NCI-H510A (cell line): Measurements from ENCODE around the gene CYB5R3.
"Not testable (repeated sequence)": the region's sequence is repeated elsewhere in the genome, so short reads cannot be mapped to it uniquely, and the experiment has no call there.

Experiments used
- DNase-seq: peaks from one replicate; lab custom pipeline; 2025; lab: John Stamatoyannopoulos, UW

The CYB5R3 gene

DNA sequence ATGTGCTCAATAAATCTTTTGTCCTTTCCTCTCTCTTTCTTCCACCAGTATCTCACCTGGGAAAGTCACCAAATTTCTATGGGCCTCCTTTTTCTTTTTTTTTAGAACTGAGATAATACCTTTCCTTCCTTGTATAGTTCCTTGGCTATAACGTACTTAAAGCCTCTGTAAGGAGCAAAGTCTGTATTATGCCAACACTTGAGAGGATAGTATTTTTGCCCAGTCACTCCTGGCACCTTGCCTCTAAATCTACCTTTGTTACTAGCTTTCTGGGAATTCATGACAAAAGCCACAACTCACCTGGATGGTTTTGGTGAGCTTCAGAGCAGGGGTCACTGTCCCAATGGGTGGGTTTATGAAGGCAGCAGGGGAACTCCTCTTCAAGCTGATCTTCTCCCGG lies 46.7 kb downstream of the CYB5R3 start:
- no peak for DNase-seq

DNA sequence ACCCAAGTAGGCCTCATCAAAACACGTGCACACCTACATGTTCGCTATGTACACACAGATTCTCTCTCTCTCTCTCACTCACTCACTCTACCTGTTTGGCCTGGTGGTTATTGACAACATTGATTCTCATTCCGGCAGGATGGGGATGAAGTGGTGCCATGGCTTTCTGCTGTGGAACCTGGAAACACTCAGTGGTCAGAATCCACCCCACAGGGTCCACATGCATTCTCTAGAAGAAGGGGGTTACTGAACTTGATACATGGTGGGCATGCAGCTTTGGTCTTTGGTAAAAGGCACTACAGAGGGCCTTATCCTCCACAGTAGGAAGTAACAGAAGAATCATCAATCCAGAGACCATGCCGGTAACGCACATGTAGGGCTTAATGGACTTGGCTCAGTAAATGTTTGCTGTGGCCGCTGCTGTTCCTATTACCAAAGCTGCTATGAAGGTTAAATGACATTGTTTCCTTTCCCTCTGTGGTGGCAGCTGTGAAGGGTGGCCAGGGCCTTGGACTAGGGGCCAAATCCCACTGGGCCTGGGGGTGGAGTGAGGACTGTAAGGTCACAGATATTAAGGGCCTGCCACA lies 47.2 kb downstream of the CYB5R3 start:
- DNase-seq = no peak

DNA sequence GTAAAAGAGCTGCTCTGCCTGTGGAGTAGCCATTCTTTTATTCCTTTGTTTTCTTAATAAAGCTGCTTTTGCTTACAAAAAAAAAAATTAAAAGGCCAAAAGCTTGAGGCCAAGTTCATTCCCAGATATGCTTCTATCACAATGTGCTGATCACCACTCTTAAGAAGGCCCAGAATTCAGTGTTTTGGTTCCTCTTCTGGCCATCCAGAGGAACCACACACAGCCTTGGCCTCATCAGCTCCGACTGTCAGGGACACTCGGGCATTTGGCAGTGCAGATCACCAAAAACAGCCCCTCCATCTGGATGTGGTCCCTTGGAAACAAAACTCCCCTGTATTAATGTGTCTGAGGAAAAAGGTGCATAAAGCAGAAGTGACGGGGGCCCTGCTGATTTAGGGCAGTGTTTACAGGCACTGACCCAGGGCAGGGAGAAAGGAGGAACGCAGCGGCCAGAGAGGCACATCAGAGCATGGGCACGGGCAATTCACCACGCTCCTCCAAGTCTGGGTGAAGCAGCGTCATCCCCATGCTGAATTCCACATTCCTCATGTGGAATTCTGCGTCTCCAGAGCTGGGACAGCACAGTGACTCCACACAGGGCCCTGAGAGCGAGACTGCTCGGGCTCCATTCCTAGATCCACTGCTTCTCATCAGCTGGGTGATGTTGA lies 52.2 kb downstream of the CYB5R3 start:
- DNase-seq = no peak

DNA sequence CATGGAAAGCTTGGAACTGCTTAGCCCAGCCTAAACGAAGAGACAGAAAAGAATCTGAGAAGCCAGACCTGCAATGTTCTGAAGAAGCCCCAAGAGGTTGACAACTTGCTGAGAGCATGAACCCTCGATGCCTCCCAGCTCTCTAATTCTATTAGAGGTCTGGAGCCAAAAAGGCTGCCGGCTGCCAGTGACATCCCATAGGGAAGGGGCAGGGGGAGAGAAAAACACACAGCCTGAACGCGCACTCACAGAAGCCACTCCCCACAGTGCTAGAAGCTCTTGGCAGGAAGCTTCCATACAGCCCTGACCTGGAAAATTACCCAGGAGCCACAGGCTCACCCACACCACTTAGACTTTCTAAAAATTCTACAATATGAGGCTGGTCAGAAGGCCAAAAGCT lies 52.9 kb downstream of the CYB5R3 start:
- DNase-seq = no peak

DNA sequence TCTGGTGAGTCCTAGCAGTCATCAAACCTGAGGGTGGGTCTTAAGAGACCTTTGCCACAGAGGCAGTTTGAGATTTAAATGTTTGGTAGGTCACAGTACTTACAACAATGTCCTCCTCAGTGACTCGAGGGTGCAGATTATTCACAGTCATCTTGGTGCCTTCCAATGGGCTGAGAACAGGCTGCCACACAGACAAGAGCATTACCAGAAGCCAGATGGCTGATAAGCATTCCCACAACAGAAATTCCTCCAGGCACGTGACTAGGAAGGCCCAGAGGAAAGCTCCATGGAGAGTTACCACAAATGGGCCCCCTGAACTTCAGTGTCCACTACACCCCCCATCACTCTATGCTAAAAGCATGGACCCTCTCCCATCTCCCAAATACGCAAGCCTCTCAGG lies 53.8 kb downstream of the CYB5R3 start:
- no peak for DNase-seq

DNA sequence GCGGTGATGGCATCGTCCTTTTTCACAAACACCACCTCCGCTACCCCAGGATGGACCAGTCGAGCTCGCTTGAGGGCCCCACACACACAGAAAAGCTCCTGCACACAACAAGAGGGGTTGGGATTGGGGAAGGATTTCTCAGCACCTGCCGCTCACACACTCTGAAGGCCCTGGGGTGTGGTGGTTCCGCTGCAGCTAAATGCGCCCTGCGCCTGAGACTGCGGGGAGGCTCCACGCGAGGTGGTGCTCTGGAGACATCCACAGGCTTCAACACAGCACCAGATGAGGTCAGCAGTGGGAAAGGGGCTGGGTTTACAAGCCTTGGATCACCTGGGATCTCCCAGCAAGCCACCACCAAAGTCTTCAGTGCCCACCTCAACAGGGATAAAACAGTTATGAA lies 57.2 kb downstream of the CYB5R3 start:
- no peak for DNase-seq

DNA sequence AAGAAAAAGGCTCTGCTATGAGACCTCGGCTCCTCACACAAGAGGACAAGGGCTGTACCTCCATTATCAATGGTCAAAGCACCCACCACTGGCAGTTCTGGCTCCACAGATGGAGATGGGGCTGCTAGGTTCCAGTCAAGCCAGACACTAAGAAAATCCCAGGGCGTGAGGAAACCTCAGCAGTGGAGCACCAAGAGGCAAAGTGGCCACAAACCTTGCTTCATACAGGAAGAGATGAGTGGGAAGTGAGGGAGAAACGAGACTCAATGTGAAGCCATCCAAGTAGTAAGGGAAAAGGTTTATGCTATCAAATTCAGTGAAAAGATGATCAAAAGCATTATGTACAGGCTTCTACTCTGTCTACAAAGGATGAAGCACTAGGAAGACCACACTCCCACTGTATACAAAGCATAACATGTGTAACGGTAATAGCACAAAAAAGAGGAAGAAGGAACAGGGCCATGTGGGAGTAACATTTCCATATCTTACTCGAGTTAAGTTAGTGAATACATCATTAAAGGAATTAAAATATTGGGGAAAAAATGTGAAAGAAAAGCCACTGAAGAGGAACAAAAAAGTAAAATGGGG lies 61.5 kb downstream of the CYB5R3 start:
- DNase-seq = no peak

DNA sequence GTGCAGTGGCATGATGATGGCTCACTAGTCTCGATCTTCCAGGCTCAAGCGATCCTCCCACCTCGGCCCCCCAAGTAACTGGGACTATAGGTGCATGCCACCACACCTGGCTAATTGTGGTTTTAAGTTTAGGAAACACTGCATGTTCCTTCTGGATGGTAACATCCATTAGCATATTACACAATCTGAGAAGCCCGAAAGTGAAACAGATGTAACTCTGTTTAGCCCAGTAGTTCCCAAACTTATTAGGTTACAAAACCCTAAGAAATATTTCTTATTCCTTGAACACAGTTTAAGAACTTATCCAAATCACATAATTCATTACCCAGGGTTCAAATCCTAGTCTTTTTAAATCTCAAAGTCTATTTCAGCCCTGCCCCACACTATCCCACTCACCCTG lies 62.8 kb downstream of the CYB5R3 start:
- DNase-seq = no peak

DNA sequence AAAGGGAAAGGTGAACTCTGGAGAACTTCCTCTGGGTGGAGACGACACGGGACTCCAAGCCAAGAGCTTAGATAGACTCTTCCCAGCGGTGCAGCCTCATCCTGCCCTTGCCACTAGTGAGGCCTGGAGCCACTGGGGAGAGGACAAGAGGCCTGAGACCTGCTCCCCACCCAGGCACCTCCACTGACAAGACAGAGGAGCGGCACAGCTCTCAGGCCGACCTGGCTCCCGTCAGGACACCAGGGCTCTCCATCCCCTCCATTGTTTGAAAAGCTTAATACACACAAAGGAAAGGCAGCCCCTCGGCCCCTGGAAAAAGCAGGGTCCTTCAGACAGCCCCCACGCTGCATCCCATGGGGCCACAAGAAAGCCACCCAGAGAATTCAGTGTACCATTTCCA lies 64.1 kb downstream of the CYB5R3 start:
- DNase-seq = no peak

DNA sequence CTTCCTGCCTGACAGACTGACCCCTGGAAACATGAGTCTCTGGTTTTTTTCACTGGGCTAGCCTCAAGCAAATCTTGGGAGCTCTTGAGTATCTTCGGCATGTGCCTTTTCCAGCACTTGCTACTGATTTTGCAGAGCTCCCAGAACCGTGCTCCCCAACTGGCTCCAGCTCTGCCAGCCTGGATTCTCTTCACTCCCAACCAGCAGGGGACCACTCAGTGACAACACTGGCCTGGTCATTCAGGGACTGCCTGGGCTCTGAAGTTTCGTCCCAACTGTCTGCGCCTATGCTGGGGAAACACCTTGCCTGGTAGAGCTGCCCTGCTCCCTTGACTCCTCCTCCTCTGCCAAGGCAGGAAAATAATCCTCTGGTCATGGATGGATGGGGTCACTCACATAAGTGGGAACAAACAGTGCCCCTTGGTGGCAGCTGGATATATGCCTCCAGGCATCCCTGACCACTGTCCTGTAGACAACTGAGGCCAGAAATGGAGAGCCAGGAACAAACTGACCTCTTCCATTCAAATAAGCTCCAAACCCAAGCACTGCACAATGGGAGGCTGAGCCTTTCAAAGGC lies 64.7 kb downstream of the CYB5R3 start:
- no peak for DNase-seq

DNA sequence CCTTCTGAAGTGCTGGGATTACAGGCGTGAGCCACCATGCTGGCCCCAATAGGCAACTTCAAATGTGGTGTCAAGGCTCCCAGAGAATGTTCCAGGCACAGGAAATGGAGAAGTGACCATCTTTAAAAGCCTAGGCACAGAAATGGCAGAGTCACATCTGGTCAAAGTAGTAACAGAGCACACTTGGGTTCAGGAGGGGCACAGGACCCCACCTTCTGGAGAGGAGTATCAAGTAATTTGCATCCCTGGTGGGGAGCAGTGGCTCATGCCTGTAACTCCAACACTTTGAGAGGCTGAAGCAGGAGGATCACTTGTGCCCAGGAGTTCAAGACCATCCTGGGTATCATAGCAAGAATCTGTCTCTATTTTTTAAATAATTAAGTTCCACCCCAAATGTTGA lies 66.2 kb downstream of the CYB5R3 start:
- no peak for DNase-seq

DNA sequence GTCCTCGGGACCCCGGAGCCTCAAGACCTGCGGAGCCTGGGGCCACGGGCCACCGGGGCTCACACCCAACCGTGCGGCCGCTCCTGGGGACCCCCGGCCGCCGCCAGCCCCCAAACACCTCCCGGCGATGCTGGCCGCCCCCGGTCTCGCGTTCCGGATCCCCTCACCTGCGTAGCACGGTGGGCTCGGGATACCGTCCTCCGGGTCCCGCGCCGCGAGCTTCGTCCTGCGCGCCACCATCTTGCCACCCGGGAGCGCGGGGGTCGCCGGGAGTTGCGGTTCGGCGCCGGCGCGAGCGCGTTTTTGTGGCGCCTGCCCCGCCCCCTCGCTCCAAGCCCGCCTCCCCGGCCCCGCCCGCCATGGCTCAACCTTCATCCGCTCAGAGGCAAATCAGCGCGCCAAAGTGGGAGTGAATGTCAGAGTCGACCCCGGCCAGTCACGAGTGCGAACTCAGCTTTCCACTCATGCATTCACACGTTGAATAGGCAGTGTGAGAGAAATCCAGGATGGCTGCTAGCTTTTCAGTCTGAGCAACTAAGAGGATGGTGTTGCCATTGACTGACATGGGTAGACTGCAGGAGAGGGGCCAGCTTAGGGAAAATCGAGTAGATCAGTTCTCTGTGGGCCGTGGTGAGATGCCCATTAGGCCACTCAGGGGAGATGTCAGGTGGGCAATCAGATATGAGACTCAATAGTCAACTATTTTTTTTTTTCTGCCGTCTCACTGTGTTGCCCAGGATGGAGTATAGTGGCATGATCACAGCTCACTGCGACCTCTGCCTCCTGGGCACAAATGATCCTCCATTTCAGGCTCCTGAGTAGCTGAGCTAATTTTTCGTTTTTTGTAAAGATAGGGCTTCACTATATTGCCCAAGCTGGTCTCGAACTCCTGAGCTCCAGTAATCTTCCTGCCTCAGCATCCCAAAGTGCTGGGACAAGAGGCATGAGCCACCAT lies 67.2 kb downstream of the CYB5R3 start:
- peak; percentile 56 for DNase-seq

DNA sequence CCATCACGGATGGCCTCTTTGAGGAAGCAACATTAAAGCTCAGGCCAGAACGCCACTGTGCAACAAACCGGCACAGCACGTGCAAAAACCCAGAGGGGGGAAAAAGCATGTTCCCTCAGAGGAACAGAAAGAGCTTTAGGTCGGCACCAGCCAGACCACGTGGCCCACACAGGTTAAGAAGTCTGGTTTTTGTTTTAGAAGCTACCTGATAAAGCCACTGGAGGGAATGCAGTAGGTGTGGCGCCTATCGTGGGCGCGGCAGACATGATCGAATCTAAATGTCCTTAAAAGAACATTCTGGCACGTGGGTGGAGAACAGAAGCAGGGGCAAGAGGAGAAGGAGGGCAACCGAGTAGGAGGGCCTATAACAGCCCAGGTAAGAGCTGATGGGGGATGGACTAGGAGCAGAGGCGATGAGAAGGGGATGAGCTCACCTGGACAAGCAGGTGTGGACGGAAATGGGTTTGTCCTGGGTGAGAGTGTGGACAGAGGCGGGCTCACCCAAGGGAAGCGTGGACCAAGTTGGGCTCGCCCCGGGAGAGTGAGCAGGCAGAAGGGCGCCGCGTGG lies 67.9 kb downstream of the CYB5R3 start:
- DNase-seq = not testable (repeated sequence)

DNA sequence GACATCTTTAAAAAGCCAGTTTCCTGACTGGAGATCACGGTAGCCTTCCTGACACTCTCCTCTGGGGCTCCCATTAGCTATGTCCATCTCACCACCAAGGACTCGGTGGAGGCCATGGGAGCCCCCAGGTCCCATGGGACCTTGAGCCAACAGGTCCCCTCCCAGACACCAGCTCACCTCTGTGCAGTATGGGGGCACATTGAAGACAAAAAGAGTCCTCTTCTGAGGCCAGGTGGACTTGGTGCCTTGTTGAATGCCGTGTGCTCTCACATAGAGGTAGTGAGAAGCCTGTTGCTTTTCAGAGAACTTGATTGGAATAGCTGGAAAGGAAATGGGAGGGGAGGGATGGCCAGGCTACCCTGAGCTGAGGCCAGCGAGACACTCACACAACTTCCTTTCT lies 69.2 kb downstream of the CYB5R3 start:
- DNase-seq = not testable (repeated sequence)

DNA sequence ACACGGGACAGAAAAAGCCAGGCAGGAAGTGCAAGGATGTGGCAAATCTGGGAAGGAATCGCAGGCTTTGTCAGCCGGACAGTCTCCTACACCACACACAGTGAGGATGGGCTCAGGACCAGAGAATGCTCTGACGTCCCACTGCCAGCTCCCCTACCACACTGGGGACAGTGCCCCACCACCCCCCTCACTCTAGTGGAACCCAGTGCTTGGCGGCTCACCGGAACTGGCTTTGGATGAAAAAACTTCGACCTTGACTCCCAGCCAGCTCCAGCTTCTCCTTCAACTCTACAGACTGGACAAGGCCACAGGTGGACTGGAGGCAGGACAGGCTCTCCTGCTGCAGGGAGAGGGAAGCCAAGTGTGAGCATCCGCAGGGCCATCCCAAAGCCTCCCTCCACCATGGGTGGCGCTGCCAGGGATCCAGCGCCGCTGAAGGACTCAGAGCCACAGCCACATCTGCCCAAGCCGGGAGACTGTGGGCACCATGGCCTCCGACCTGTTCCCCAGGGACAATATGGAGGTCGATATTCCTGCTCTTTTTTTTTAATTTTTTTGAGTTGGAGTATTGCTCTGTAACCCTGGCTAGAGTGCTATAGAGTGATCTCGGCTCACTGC lies 71.5 kb downstream of the CYB5R3 start:
- no peak for DNase-seq

DNA sequence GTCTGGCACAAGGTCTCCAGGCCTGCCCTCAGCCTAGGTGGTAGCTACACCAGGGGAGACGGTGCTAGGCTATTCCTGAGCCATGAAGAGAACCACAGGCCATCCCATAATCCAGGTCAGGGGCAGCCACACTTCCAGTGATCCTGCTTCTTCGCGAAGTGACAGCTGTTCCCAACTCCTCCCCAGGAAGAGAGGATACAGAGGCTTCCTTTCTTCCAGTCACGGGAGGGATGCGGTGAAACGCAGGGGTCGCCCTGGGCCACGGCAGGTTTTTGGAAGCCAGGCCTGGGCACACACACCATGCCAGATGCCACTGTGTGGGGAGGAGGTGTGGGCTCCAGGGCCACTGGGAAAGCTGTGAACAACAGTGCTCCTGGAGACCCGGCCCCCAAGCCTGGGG lies 72.1 kb downstream of the CYB5R3 start:
- DNase-seq = not testable (repeated sequence)

DNA sequence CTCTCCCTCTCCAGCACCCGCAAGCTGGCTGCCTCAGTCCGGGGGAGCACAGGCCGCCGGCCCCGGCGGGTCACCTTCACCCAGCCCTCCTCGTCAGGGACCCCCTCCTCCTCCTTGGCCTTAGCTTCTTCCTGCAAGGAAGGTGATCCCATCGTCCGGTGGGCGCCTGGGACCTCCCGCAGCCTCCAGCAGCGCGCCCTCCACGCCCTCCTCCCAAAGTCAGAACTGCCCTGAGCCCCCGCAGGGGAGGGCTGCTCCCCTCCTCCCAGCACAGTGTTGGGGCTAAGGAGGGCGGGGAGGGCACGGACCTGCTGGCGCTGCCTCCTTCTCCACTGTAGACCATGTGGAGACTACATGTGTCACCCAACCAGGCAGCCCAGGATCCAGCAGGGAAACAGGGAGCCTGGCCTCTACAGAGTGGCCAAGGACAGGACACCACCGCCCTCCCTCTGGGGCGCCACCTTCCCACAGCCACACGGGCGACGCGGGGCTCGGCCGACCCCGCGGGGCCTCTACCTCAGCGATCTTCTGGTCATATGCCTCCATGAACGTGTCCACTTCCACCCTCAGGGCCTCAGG lies 73.1 kb downstream of the CYB5R3 start:
- DNase-seq = not testable (repeated sequence)

DNA sequence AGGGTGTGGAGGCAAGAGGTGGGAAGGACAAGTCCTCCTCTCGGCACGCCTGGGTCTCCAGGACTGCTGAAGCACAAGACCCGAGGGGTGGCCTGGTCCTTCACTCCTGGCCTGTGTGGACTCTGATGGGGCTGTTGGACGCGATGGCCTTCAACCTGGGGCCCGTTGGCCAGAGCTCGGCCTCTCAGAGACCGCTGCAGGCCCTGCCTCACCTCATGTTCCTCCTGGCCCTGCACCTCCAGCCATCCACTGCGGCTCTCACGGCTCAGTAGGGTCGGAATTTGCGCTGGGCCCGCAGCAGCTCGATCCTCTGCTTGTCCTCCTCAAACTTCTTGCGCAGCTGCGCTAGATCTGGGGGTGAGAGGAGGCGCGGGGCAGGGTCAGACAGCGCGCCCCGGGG lies 74.7 kb downstream of the CYB5R3 start:
- not testable (repeated sequence) for DNase-seq

DNA sequence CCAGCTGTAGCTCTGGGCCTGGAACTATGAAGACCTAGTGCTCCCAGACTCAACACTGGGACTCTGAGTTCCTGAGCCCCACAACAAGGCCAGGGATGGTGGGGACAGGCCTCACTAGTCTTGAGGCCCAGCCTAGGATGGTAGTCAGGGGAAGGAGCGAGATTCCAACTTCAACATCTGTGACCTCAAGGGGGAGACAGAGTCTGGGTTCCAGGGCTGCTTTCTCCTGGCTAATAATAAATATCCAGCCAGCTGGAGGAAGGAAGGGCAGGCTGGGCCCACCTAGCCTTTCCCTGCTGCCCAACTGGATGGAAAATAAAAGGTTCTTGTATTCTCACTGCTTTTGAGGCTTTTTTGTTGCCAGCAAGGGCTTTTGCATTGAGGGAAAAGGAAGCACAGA lies 75.1 kb downstream of the CYB5R3 start:
- DNase-seq = not testable (repeated sequence)

DNA sequence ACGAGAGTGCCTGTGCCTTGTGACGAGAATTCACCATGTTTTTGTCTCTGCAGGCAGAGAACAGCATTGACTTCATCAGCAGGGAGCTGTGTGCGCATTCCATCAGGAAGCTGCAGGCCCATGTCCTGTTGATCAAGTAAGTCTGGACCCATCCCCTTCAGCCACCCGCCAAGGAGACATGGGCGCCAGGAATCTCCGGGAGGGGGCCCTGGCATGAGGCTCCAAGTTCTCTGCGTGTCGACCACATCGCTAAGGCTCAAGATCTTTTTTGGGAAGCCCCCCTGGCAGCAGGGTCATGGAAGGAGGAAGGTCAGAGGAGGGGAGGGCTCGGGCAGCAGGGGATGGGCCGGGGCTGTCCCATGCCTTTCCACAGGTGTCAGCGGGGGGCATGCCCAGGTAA lies 78.1 kb downstream of the CYB5R3 start:
- DNase-seq = not testable (repeated sequence)

DNA sequence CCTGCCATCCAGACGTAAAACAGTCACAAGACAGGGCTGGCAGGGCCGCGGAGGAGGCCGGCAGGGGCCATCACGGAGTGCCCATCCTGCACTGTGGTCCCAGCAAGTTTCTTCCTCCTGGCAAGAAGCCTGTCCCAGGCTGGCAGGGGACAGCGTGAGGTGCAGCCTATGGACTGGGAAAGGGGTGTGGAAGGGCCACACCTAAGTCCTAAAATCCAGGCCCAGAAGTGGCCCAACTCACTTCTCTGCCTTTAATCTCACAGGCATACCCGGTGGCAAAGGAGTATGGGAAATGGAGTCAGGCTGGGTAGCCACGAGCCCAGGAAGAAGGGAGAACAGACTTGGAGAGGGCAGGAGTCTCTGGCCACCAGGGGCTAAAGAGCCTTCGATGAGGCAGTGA lies 78.6 kb downstream of the CYB5R3 start:
- not testable (repeated sequence) for DNase-seq
